ENCODE results near the gene NAB1.

- TF ChIP-seq CTCF (IDR thresholded peaks at IDR 0.05; ENCODE audit: insufficient read depth, low read length) (no peak), GABPA (IDR thresholded peaks at IDR 0.05; ENCODE audit: low read depth) (no peak), SPI1 (IDR thresholded peaks at IDR 0.05; ENCODE audit: borderline replicate concordance, low read depth) (no peak)
These were observed 15.4 kb downstream of the NAB1 start for GRCh38 chr2:190664240-190664639.

All from HL-60 (cell line).